Measurements from ENCODE around the gene LTBP2. TPM values are rescaled to one million over a fixed set of nuclear protein-coding genes. Genes with fewer than 3 reads are reported as not detected.

LTBP2 gene
- total RNA-seq, 1 donor from 2014 or later: 7.6 TPM

DNA sequence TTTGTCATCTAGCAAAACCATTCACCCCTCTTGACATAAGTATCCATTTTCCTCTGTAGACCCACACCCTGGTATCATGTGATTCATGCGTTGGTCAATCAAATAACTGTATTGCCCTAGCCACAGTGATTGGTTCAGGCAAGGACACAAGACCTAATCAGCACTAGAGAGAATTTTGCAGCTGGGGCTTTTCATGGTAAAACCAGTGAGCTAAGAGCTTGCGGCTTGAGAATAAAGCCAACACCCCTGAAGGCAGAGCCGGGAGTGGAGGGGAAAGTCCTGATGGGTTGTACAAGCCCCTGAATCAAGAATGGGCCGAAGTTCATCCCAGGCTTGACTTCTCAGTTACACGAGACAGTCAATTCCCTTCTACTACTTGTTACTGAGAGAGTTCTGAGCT, 33.2 kb upstream of the LTBP2 start:
- intact Hi-C loops (cut with DNase I): no loop called here
- DNase-seq (ENCODE audit: missing footprints) (no peak), ATAC-seq (peak; percentile 57)

- intact Hi-C loops (cut with DNase I): no loop called here
- ATAC-seq (peak; percentile 63), DNase-seq (ENCODE audit: missing footprints) (no peak)
These were observed 29.8 kb upstream of the LTBP2 start for GRCh38 chr14:74641601-74642391.

DNA sequence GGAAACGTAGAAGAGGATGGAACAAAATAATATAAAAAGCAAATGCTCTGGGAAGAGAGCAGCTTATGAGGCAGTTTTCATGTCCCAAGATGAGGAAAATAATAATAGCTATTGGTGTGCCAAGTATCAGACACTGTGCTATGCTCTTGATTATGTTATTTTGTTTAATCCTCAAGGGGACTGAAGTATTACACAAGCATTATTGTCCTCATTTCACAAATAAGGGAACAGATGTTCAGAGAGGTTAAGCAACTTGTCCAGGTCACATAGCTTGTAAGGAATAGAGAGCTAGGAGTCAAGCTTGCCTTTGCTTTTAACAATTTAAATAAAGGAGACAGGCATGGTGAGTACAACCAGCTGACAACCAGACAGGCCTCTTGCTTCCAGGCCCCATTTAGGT, 26.9 kb upstream of the LTBP2 start:
- DNase-seq (ENCODE audit: missing footprints) (no peak), ATAC-seq (peak; percentile 74)
- intact Hi-C loops (cut with DNase I): loop anchor here (2.0 kb wide), 1 partner anchor 24 kb away; no protein-coding TSS in a partner anchor

- DNase-seq (ENCODE audit: missing footprints) (no peak), ATAC-seq (no peak)
- intact Hi-C loops (cut with DNase I): loop anchor here (2.0 kb wide), 1 partner anchor 25 kb away; no protein-coding TSS in a partner anchor
These were observed 26.0 kb upstream of the LTBP2 start for GRCh38 chr14:74638066-74638465.

GRCh38 chr14:74637178-74637550, 25.1 kb upstream of the LTBP2 start:
- intact Hi-C loops (cut with DNase I): no loop called here
- ATAC-seq: no peak
- no peak for DNase-seq (ENCODE audit: missing footprints)

DNA sequence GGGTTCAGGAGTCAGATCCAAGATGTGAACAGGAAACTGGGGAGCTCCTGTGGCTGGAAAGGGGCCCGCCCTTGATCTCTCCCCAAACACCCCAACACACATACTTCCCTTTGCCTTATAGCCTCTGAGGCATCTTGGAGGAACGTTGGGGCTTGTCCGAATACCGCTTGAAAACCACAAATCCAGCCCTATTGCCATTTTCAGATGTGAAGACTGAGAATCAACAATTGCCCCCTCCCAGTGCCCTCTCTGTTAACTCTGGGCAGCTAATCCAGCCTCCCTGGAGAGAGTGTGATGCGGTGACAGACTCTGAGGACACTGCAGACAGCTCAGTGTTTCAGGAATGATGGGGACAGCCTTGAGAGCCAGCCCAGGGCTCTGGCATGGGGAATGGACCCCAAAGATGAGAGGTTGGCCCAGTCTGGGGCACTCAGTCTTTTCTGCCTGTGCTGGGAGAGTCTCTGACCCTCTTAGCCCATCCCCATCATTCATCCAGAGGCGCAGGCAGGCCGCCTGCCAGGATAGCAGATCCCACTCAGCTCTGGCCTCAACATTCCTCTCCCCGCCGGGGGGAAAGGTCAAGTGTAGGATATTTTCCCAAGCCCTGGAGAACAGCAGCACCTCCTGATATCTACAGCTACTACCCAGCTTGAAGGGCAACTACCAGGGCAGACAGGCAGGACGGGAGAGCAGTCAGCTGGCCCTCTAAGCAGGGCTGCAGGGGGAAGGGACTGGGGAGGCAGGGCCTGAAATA, 24.6 kb upstream of the LTBP2 start:
- no peak for DNase-seq (ENCODE audit: missing footprints)
- intact Hi-C loops (cut with DNase I): no loop called here
- no peak for ATAC-seq

- DNase-seq (ENCODE audit: missing footprints) (no peak), ATAC-seq (no peak)
- intact Hi-C loops (cut with DNase I): no loop called here
These were observed 23.8 kb upstream of the LTBP2 start for GRCh38 chr14:74635847-74636246.

- DNase-seq (ENCODE audit: missing footprints): no peak
- peak; percentile 22 for ATAC-seq
- intact Hi-C loops (cut with DNase I): no loop called here
These were observed 22.9 kb upstream of the LTBP2 start for GRCh38 chr14:74634964-74635363.

- DNase-seq (ENCODE audit: missing footprints) (no peak), ATAC-seq (no peak)
- intact Hi-C loops (cut with DNase I): no loop called here
These were observed 22.4 kb upstream of the LTBP2 start for GRCh38 chr14:74634481-74634880.

- intact Hi-C loops (cut with DNase I): no loop called here
- peak; percentile 51 for ATAC-seq
- no peak for DNase-seq (ENCODE audit: missing footprints)
These were observed 19.0 kb upstream of the LTBP2 start for GRCh38 chr14:74630881-74631690.

DNA sequence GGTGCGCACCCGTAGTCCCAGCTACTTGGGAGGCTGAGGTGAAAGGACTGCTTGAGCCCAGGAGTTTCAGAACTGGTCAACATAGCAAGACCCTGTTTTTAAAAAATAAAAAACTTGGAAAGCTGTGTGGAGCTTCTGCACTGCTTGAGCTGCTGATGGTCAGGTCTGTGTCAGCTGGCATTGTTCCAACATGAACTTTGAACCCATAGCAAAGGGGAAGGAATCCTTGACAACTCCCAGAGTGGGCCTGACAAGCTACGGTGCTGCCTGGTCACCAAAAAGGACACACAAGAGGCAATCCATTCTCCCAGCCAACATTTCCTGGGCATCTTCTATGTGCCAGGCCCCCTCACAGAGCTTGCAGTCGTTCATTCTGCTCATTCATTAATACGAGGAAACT, 16.4 kb upstream of the LTBP2 start:
- intact Hi-C loops (cut with DNase I): no loop called here
- no peak for ATAC-seq
- no peak for DNase-seq (ENCODE audit: missing footprints)

DNA sequence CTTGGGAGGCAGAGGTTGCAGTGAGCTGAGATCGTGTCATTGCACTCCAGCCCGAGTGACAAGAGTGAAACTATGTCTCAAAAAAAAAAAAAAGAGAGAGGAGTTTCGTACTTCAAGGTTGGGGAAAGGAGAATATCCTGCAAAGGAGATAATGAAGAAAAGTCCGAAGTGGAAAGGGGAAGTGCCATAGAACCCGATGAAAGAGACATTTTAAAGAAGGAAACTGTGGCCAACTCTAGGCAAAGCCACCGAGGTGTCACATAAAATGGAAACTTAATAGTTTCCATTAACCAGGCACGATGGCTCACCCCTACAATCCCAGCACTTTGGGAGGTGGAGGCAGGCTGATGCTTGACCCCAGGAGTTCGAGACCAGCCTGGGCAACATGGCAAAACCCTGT, 15.0 kb upstream of the LTBP2 start:
- intact Hi-C loops (cut with DNase I): no loop called here
- DNase-seq (ENCODE audit: missing footprints): no peak
- no peak for ATAC-seq

DNA sequence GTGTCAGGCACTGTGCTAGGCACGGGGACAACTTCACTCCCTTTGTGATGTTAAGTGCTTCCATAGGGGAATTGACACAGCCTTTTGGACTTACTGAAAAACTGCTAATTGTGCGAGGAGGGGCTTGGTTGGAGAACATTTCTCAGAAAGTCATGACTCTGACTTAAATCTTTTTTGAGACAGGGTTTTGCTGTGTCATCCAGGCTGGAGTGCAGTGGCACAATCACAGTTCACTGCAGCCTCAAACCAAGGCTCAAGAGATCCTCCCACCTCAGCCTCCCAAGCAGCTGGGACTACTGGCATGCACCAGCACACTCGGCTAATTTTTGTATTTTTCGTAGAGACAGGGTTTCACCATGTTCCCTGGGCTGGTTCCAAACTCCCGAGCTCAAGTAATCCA, 10.2 kb upstream of the LTBP2 start:
- intact Hi-C loops (cut with DNase I): no loop called here
- DNase-seq (ENCODE audit: missing footprints) (no peak), ATAC-seq (no peak)

DNA sequence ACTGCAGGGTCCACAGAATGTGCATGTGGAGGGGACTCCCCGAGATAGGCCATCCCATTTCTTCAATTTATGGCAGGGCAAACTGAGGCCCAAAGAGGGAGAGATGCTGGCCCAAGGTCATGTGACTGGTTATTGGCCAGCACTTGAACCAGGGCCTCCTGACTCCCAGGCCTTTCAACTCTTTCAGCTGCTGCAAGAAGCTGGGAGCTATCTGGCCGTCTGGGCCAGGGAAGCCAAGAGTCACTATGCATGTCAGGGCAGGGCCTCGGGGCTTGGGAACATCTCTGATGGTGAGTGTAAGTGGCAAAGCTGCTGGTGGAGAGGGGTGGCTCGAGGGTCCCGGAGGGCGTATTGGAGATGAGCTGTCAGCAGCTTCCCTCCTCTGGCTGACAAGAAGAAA, 9.5 kb upstream of the LTBP2 start:
- ATAC-seq (no peak), DNase-seq (ENCODE audit: missing footprints) (no peak)
- intact Hi-C loops (cut with DNase I): no loop called here

GRCh38 chr14:74620923-74621322, 8.9 kb upstream of the LTBP2 start:
- ATAC-seq (no peak), DNase-seq (ENCODE audit: missing footprints) (no peak)
- intact Hi-C loops (cut with DNase I): no loop called here

GRCh38 chr14:74620497-74620921, 8.5 kb upstream of the LTBP2 start:
- no peak for ATAC-seq
- intact Hi-C loops (cut with DNase I): no loop called here
- no peak for DNase-seq (ENCODE audit: missing footprints)

DNA sequence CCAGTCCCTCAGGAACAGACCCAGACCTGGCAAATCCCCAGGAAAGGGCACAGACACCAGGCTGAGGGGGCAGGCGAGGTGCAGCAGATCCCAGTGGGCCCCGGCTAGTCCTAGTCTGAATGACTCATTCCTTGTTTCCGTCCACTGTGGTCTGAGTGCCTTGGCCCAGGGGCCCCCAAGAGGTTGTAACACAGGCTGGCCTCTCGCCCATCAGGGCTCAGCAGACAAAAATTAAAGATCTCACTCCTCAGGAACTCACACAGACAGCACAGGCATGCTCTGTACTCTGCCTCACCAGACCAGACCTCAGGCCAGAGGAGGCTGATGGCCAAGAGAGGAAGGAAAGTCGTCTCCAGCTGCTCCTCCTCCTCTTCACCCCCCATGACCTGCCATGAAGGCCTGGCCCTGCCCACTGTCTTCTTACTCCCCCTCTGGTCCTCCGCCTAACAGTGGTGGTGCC, 7.7 kb upstream of the LTBP2 start:
- DNase-seq (ENCODE audit: missing footprints): peak; percentile 88
- intact Hi-C loops (cut with DNase I): no loop called here
- ATAC-seq: peak; percentile 94

DNA sequence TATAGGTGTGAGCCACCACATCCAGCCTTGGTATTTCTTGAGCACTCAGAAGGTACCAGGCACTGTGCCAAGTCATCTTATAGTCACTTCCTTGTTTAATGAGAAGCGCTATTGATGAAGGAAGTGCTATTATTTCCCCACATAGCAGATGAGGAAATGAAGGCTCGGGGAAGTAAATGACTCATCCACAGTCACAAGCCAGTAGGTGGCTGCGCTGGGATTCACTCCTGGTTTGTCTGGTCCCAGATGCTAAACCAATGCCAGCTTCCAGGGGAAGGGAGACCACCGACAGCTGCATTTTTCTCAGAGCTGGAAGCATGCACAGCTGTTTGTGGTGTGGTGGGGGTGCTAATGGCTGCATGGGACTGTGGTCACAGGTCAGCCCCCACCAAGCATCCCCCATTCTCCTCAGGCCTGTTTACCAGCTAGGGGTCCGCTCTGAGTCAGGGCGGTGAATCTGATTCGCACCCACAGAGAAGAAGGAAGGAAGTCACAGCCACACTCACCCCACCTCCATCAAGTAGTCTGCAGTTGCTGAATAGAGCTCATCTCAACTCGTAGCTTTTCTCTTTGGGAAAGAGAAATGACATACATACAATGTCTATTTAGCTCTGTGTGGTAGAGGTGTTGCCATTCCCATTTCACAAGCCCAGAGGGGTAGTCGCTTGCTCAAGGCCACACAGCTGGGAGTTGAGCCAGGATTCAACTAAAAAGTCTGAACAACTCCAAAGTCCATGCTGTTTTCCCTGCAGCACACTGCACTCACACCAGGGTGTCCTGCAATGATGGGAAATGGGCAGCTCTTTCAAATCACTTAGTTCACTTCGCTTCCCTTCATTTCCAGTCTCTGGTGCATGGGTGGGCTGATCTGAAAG, 6.3 kb upstream of the LTBP2 start:
- ATAC-seq: no peak
- intact Hi-C loops (cut with DNase I): no loop called here
- no peak for DNase-seq (ENCODE audit: missing footprints)

Data from Right ventricle myocardium inferior (tissue), 1 donor.